GM23338 (cell line): Measurements from ENCODE around the gene KIAA0586. TPM values are rescaled to one million over a fixed set of nuclear protein-coding genes. Genes with fewer than 3 reads are reported as not detected.

Source experiments
- ATAC-seq: fragments of 200-7000 bp; cut with Tn5 transposase; 3 replicates; pipeline ENCODE4 v1.9.1; 2020
- DNase-seq: peaks from one replicate; pipeline ENCODE4 v3.0.0-alpha.2; 2015; ENCODE audit warnings: low spot score
- H2AFZ ChIP-seq: fragments of 200-600 bp; sonication (generic); 2 replicates; pipeline ENCODE4 v1.8.0; 2016; ENCODE audit warnings: antibody characterized with exemption, mild to moderate bottlenecking, moderate library complexity
- H3F3A ChIP-seq: fragments of 200-600 bp; sonication (generic); replicated peaks from 2 replicates; pipeline ENCODE4 v1.8.0; 2017; ENCODE audit warnings: antibody characterized with exemption, mixed run types, low read depth
- H3K27ac ChIP-seq: fragments of 200-600 bp; sonication (generic); 2 replicates; pipeline ENCODE4 v1.6.1; 2016; ENCODE audit warnings: low read depth
- H3K27me3 ChIP-seq: fragments of 200-600 bp; sonication (generic); 2 replicates; pipeline ENCODE4 v1.8.0; 2016; ENCODE audit warnings: mild to moderate bottlenecking, mixed run types, moderate library complexity; ENCODE audit not compliant: insufficient read depth
- H3K36me3 ChIP-seq: fragments of 200-600 bp; sonication (generic); 2 replicates; pipeline ENCODE4 v1.8.0; 2016; ENCODE audit warnings: mild to moderate bottlenecking; ENCODE audit not compliant: insufficient read depth
- H3K4me1 ChIP-seq: fragments of 200-600 bp; sonication (generic); 2 replicates; pipeline ENCODE4 v1.8.0; 2016; ENCODE audit warnings: mild to moderate bottlenecking, moderate library complexity; ENCODE audit not compliant: insufficient read depth
- H3K4me2 ChIP-seq: fragments of 200-600 bp; sonication (generic); 2 replicates; pipeline ENCODE4 v1.7.1; 2017; ENCODE audit warnings: mixed run types
- H3K4me3 ChIP-seq: fragments of 200-600 bp; sonication (generic); 2 replicates; pipeline ENCODE4 v1.6.1; 2016; ENCODE audit warnings: mixed run types
- H3K79me2 ChIP-seq: fragments of 200-600 bp; sonication (generic); replicated peaks from 2 replicates; pipeline ENCODE4 v1.8.0; 2017; ENCODE audit warnings: mild to moderate bottlenecking; ENCODE audit not compliant: insufficient read depth
- H3K9me2 ChIP-seq: fragments of 200-600 bp; sonication (generic); 2 replicates; pipeline ENCODE4 v1.8.0; 2017; ENCODE audit not compliant: insufficient read depth
- H4K20me1 ChIP-seq: fragments of 200-600 bp; sonication (generic); replicated peaks from 2 replicates; pipeline ENCODE4 v1.8.0; 2017; ENCODE audit warnings: mild to moderate bottlenecking; ENCODE audit not compliant: insufficient read depth
- H3K27ac Mint-ChIP-seq: 2 replicates; pipeline ENCODE4 v1.8.0; 2020; ENCODE audit warnings: inconsistent platforms, mild to moderate bottlenecking, moderate library complexity, mixed read lengths
- H3K27me3 Mint-ChIP-seq: 3 replicates; pipeline ENCODE4 v1.8.0; 2022; ENCODE audit warnings: low read depth, mild to moderate bottlenecking, moderate library complexity, mixed read lengths, inconsistent platforms; ENCODE audit not compliant: insufficient read depth, poor library complexity
- H3K36me3 Mint-ChIP-seq: 3 replicates; pipeline ENCODE4 v1.8.0; 2021; ENCODE audit warnings: low read depth, mild to moderate bottlenecking, inconsistent platforms, moderate library complexity, mixed read lengths
- H3K4me1 Mint-ChIP-seq: 3 replicates; pipeline ENCODE4 v1.8.0; 2020; ENCODE audit warnings: mild to moderate bottlenecking, inconsistent platforms, mixed read lengths
- H3K4me3 Mint-ChIP-seq: 3 replicates; pipeline ENCODE4 v1.8.0; 2021; ENCODE audit warnings: moderate library complexity, mild to moderate bottlenecking, inconsistent platforms, mixed read lengths
- H3K9me3 Mint-ChIP-seq: 3 replicates; pipeline ENCODE4 v1.8.0; 2020; ENCODE audit warnings: moderate library complexity, mild to moderate bottlenecking, inconsistent platforms, mixed read lengths
- CREB1 ChIP-seq: fragments of 250-450 bp; sonication (Bioruptor Pico); IDR thresholded peaks from 2 replicates; pipeline ENCODE4 v1.5.0; 2020; ENCODE audit warnings: low read depth, mild to moderate bottlenecking, moderate library complexity
- CTCF ChIP-seq, 2 experiments: fragments of 200-600 bp in 1 of 2; sonication (generic) in 1 of 2; conservative IDR thresholded peaks; 2 replicates each; pipeline versions ENCODE4 v1.5.1 to v1.6.1; 2016 to 2017; ENCODE audit warnings: antibody characterized with exemption in 2 of 2, low read depth in 2 of 2, mild to moderate bottlenecking in 2 of 2, moderate library complexity in 1 of 2
- ETS1 ChIP-seq: IDR thresholded peaks from 2 replicates; pipeline ENCODE4 v1.6.1; 2016; ENCODE audit warnings: antibody characterized with exemption
- EZH2 ChIP-seq: fragments of 200-600 bp; sonication (generic); IDR thresholded peaks from one replicate; pipeline ENCODE4 v1.8.0; 2017; ENCODE audit warnings: antibody characterized with exemption, mild to moderate bottlenecking, low read depth; ENCODE audit not compliant: unreplicated experiment
- EZH2phosphoT487 ChIP-seq: fragments of 200-600 bp; sonication (generic); IDR thresholded peaks from one replicate; pipeline ENCODE4 v1.8.1; 2018; ENCODE audit warnings: antibody characterized with exemption; ENCODE audit not compliant: unreplicated experiment
- JUNB ChIP-seq: IDR thresholded peaks from one replicate; pipeline ENCODE4 v1.6.1; 2016; ENCODE audit warnings: antibody characterized with exemption; ENCODE audit not compliant: unreplicated experiment
- NANOG ChIP-seq: IDR thresholded peaks from 2 replicates; pipeline ENCODE4 v1.6.1; 2016; ENCODE audit warnings: antibody characterized with exemption, borderline replicate concordance
- POLR2AphosphoS5 ChIP-seq: IDR thresholded peaks from 2 replicates; pipeline ENCODE4 v1.6.1; 2016; ENCODE audit warnings: antibody characterized with exemption, low read depth
- REST ChIP-seq: IDR thresholded peaks from one replicate; pipeline ENCODE4 v1.6.1; 2018; ENCODE audit warnings: antibody characterized with exemption; ENCODE audit not compliant: unreplicated experiment
- STAT1 ChIP-seq: IDR thresholded peaks from one replicate; pipeline ENCODE4 v1.6.1; 2016; ENCODE audit warnings: antibody characterized with exemption; ENCODE audit not compliant: unreplicated experiment
- ZNF114 ChIP-seq: fragments of 250-450 bp; sonication (Bioruptor Pico); IDR thresholded peaks from 2 replicates; pipeline ENCODE4 v1.5.0; 2020; ENCODE audit warnings: mild to moderate bottlenecking, moderate library complexity
- ZNF331 ChIP-seq: fragments of 250-450 bp; sonication (Bioruptor Pico); IDR thresholded peaks from 2 replicates; pipeline ENCODE4 v1.5.0; 2020; ENCODE audit warnings: low read depth, mild to moderate bottlenecking, moderate library complexity
- ZNF462 ChIP-seq: fragments of 250-450 bp; sonication (Bioruptor Pico); IDR thresholded peaks from 2 replicates; pipeline ENCODE4 v1.5.0; 2020; ENCODE audit warnings: mild to moderate bottlenecking, moderate library complexity
- polyA plus RNA-seq: library from polyadenylated mRNA; unstranded; fragments of >200 nt; fragmentation: Nextera tagmentation; extraction: Ambion mirVana; gene quantifications from 2 replicates; pipeline ENCODE4 v1.2.1, GENCODE V29; 2016
- total RNA-seq: library from RNA; depleted of rRNA; stranded (reverse); fragments of >200 nt; shearing (Covaris generic); gene quantifications from 2 replicates; pipeline ENCODE4 v1.2.3, GENCODE V29; 2014

KIAA0586 gene
- total and polyA plus RNA-seq, 2 experiments from 2014 or later: 22.2 to 23.7 TPM

- Histone ChIP-seq H3K36me3 (no peaks in the 10 kb centered on the region), H4K20me1 (no peaks in the 10 kb centered on the region), H3K4me1 (no peaks in the 10 kb centered on the region), H3K27ac (no peak overlapping the region), H3K79me2 (no peaks in the 10 kb centered on the region), H3K27me3 (no peaks in the 10 kb centered on the region), H2AFZ (no peak overlapping the region), H3K4me2 (no peak overlapping the region), H3K4me3 (no peak overlapping the region), H3F3A (no peaks in the 10 kb centered on the region), H3K9me2 (no peaks in the 10 kb centered on the region)
- peaks cover 29% of the 10 kb centered on the region; the same call in 2 of the 3 replicates for H3K36me3 Mint-ChIP-seq
- H3K27ac Mint-ChIP-seq: no peak overlapping the region
- no peak for TF ChIP-seq POLR2AphosphoS5
- TF ChIP-seq EZH2phosphoT487: no peak
- no peak for TF ChIP-seq ZNF462 (CRISPR knock-in tag)
- TF ChIP-seq NANOG: no peak
- no peak for TF ChIP-seq EZH2
- no peak for TF ChIP-seq ETS1
- TF ChIP-seq ZNF114 (CRISPR knock-in tag): no peak
- no peak for TF ChIP-seq JUNB
- TF ChIP-seq ZNF331 (CRISPR knock-in tag): no peak
- no peak for TF ChIP-seq CTCF (conservative IDR thresholded peaks at IDR 0.05; ENCODE audit: low read depth in 2 of 2)
- TF ChIP-seq REST: no peak
- TF ChIP-seq STAT1: no peak
- no peak for TF ChIP-seq CREB1 (CRISPR knock-in tag)
- H3K9me3 Mint-ChIP-seq: peaks cover 6% of the 10 kb centered on the region; the same call in 2 of the 3 replicates
- H3K4me1 Mint-ChIP-seq: no peaks in the 10 kb centered on the region
- H3K27me3 Mint-ChIP-seq: no peaks in the 10 kb centered on the region
- ATAC-seq (no peak), DNase-seq (no peak)
- no peak overlapping the region for H3K4me3 Mint-ChIP-seq
These were observed 90.1 kb downstream of the KIAA0586 start for GRCh38 chr14:58517592-58517991.
